ENCODE results near the gene INHBE. TPM values are rescaled to one million over a fixed set of nuclear protein-coding genes. Genes with fewer than 3 reads are reported as not detected.

The INHBE gene
- total RNA-seq = not detected

GRCh38 chr12:57454566-57455373 lies at the start of gene INHBE:
TSS of gene INHBE (plus strand) at chr12:57455307. CDS start at chr12:57455537, 230 bp downstream.

GRCh38 chr12:57430931-57431566 lies 24.1 kb upstream of the INHBE start, which contains the start of gene R3HDM2:
TSS of gene R3HDM2 (minus strand) at chr12:57431043. CDS start at chr12:57310428, 120,615 bp downstream.

GRCh38 chr12:57434517-57435223 lies 20.4 kb upstream of the INHBE start, which contains the start of gene INHBC:
TSS of gene INHBC (plus strand) at chr12:57434784. CDS start at chr12:57434887, 103 bp downstream.

GRCh38 chr12:57459750-57460467 lies 4.8 kb downstream of the INHBE start, which contains the start of gene GLI1:
TSS of gene GLI1 (plus strand) at chr12:57459785. CDS start at chr12:57463692, 3,907 bp downstream.

GRCh38 chr12:57479376-57480115 lies 24.4 kb downstream of the INHBE start, which contains the start of gene ARHGAP9:
TSS of gene ARHGAP9 (minus strand) at chr12:57479866. CDS start at chr12:57479406, 460 bp downstream.

GRCh38 chr12:57487597-57488401 lies 32.7 kb downstream of the INHBE start, which contains the start of gene MARS1:
TSS of gene MARS1 (plus strand) at chr12:57488068. CDS start at chr12:57488091, 23 bp downstream.

Small RNA genes lying within 50 kb of the gene (small RNA-seq; reads per million reads assigned to genes)
- gene RNU6-879P = 0 reads per million in 2 donors

Other genes starting within 250 kb of the INHBE start
- gene NXPH4, start 238.5 kb upstream of the INHBE start, total RNA-seq = under 1 TPM in 1 of 2 donors, not detected in 1; 0.33 TPM
- gene SHMT2, start 225.6 kb upstream of the INHBE start, total RNA-seq = 100 to 1,000 TPM; 139 to 254 TPM
- under 1 TPM; 0.33 to 0.69 TPM for gene STAC3, start 204.1 kb upstream of the INHBE start, total RNA-seq
- gene R3HDM2, start 24.3 kb upstream of the INHBE start, total RNA-seq = 10 to 100 TPM; 14.0 to 23.4 TPM
- gene INHBC, start 20.5 kb upstream of the INHBE start, total RNA-seq = under 1 TPM in 1 of 2 donors, not detected in 1; under 0.01 TPM
- under 1 TPM in 1 of 2 donors, not detected in 1; 0.33 TPM for gene GLI1, start 4.5 kb downstream of the INHBE start, total RNA-seq
- gene ARHGAP9, start 24.6 kb downstream of the INHBE start, total RNA-seq = not detected
- gene MARS1, start 32.8 kb downstream of the INHBE start, total RNA-seq = 100 to 1,000 TPM in 1 of 2 donors, 10 to 100 TPM in 1; 74.7 to 106 TPM
- gene DDIT3, start 65.2 kb downstream of the INHBE start, total RNA-seq = 10 to 100 TPM; 17.6 to 19.6 TPM
- 1 to 10 TPM; 6.5 to 8.7 TPM for gene MBD6, start 67.5 kb downstream of the INHBE start, total RNA-seq
- 100 to 1,000 TPM; 105 to 108 TPM for gene DCTN2, start 91.9 kb downstream of the INHBE start, total RNA-seq
- gene KIF5A, start 94.7 kb downstream of the INHBE start, total RNA-seq = under 1 TPM; under 0.01 to 0.34 TPM
- 10 to 100 TPM; 36.6 to 47.8 TPM for gene PIP4K2C, start 135.9 kb downstream of the INHBE start, total RNA-seq
- gene DTX3, start 149.5 kb downstream of the INHBE start, total RNA-seq = 10 to 100 TPM; 11.7 to 17.6 TPM
- gene ARHGEF25, start 156.1 kb downstream of the INHBE start, total RNA-seq = 1 to 10 TPM; 5.2 to 5.3 TPM
- 10 to 100 TPM in 1 of 2 donors, 1 to 10 TPM in 1; 4.7 to 11.7 TPM for gene B4GALNT1, start 177.9 kb downstream of the INHBE start, total RNA-seq
- 100 to 1,000 TPM in 1 of 2 donors, 10 to 100 TPM in 1; 82.9 to 128 TPM for gene OS9, start 238.8 kb downstream of the INHBE start, total RNA-seq